Lower lobe of right lung (tissue), 2 donors: ENCODE measurements around the gene SPATA7. TPM values are rescaled to one million over a fixed set of nuclear protein-coding genes. Genes with fewer than 3 reads are reported as not detected.

Experiments used
- ATAC-seq, 2 donors: fragments of 200-7000 bp; cut with Tn5 transposase; one replicate each; pipeline ENCODE4 v1.9.1; 2020 to 2022; ENCODE audit warnings: mild to moderate bottlenecking in 2 of 2, moderate library complexity in 2 of 2
- DNase-seq: peaks from one replicate; pipeline ENCODE4 v3.0.0-alpha.2; 2020
- H3K27ac ChIP-seq: fragments of 200-600 bp; one replicate; pipeline ENCODE4 v1.8.0; 2022
- H3K27me3 ChIP-seq: fragments of 200-600 bp; one replicate; pipeline ENCODE4 v1.8.0; 2022; ENCODE audit warnings: low read depth
- H3K36me3 ChIP-seq: fragments of 200-600 bp; one replicate; pipeline ENCODE4 v1.8.0; 2022; ENCODE audit warnings: mild to moderate bottlenecking
- H3K4me1 ChIP-seq: fragments of 200-600 bp; one replicate; pipeline ENCODE4 v1.8.0; 2022
- H3K4me3 ChIP-seq: fragments of 200-600 bp; one replicate; pipeline ENCODE4 v1.8.0; 2022; ENCODE audit warnings: mild to moderate bottlenecking
- H3K9me3 ChIP-seq: fragments of 200-600 bp; one replicate; pipeline ENCODE4 v1.8.0; 2022
- intact Hi-C: fragments of 100-400 bp; cut with DNase I; formaldehyde crosslinking; loops from one replicate; pipeline ENCODE4 v1.11.0; 2022
- total RNA-seq: library from RNA; stranded (reverse); fragmentation: NEBNext Ultra II Directional; extraction: Animal tissue kit (Norgen Biotek cat#: 25700); gene quantifications from one replicate; pipeline ENCODE4 v1.2.1, GENCODE V29; 2021
- TF ChIP-seq, protein P1 (sequence below): fragments of 200-600 bp; IDR thresholded peaks from one replicate; pipeline ENCODE4 v1.8.0; 2022; ENCODE audit warnings: antibody characterized with exemption, mild to moderate bottlenecking
- donor health status: DM: no; HTN: yes; CAD: no; lungs with severe emphysema.

The SPATA7 gene
- total RNA-seq, 1 donor from 2014 or later: 12.4 TPM

DNA sequence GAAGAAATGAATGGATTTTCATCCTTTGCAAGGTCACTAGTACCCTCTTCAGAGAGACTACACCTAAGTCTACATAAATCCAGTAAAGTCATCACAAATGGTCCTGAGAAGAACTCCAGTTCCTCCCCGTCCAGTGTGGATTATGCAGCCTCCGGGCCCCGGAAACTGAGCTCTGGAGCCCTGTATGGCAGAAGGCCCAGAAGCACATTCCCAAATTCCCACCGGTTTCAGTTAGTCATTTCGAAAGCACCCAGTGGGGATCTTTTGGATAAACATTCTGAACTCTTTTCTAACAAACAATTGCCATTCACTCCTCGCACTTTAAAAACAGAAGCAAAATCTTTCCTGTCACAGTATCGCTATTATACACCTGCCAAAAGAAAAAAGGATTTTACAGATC lies 40.8 kb downstream of the SPATA7 start:
- H3K27me3 ChIP-seq: no peaks in the 10 kb centered on the region
- H3K27ac ChIP-seq: no peak overlapping the region
- no peak overlapping the region for H3K4me3 ChIP-seq
- ATAC-seq (no peak), DNase-seq (no peak)
- peaks cover 13% of the 10 kb centered on the region for H3K36me3 ChIP-seq
- TF ChIP-seq, protein P1, sequence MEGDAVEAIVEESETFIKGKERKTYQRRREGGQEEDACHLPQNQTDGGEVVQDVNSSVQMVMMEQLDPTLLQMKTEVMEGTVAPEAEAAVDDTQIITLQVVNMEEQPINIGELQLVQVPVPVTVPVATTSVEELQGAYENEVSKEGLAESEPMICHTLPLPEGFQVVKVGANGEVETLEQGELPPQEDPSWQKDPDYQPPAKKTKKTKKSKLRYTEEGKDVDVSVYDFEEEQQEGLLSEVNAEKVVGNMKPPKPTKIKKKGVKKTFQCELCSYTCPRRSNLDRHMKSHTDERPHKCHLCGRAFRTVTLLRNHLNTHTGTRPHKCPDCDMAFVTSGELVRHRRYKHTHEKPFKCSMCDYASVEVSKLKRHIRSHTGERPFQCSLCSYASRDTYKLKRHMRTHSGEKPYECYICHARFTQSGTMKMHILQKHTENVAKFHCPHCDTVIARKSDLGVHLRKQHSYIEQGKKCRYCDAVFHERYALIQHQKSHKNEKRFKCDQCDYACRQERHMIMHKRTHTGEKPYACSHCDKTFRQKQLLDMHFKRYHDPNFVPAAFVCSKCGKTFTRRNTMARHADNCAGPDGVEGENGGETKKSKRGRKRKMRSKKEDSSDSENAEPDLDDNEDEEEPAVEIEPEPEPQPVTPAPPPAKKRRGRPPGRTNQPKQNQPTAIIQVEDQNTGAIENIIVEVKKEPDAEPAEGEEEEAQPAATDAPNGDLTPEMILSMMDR: no peak
- no peaks in the 10 kb centered on the region for H3K9me3 ChIP-seq
- H3K4me1 ChIP-seq: no peaks in the 10 kb centered on the region
- intact Hi-C loops: no loop called here

DNA sequence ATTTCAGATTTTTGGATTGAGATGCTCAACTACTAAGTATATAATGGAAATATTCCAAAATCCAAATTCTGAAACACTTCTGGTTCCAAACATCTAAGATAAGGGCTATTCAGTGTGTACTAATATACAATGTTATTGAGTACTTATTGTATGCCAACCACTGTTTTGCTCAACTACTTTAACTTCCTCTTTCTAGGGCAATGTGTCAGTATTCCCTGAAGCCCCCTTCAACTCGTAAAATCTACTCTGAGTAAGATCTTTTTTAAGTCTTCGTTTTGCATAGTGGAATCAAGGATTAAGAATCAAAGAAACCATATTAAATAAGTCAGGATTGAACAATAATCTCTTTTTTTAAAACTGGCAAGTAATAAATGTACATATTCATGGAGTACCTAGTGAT lies 45.5 kb downstream of the SPATA7 start:
- no peak for ATAC-seq
- Histone ChIP-seq H3K4me1 (no peaks in the 10 kb centered on the region), H3K36me3 (peaks cover 13% of the 10 kb centered on the region), H3K27me3 (no peaks in the 10 kb centered on the region), H3K9me3 (no peaks in the 10 kb centered on the region), H3K4me3 (no peak overlapping the region), H3K27ac (no peak overlapping the region)
- TF ChIP-seq, protein P1: no peak
- DNase-seq: no peak
- intact Hi-C loops: no loop called here

DNA sequence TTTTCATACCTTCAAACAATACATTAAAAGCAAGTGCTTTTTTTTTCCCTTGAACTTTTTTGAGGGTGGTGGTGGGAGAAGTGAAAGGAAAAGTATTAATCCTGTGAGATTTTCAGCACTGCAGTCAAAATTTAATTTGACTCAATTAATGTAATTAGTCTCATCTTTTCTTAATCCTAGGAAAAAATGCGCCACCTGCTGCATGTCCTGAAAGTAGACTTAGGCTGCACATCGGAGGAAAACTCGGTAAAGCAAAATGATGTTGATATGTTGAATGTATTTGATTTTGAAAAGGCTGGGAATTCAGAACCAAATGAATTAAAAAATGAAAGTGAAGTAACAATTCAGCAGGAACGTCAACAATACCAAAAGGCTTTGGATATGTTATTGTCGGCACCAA lies 52.2 kb downstream of the SPATA7 start:
- Histone ChIP-seq H3K27me3 (no peaks in the 10 kb centered on the region), H3K9me3 (no peaks in the 10 kb centered on the region), H3K4me1 (no peaks in the 10 kb centered on the region), H3K27ac (no peak overlapping the region), H3K36me3 (peaks cover 30% of the 10 kb centered on the region), H3K4me3 (no peak overlapping the region)
- intact Hi-C loops: no loop called here
- ATAC-seq (no peak), DNase-seq (no peak)
- TF ChIP-seq, protein P1: no peak

DNA sequence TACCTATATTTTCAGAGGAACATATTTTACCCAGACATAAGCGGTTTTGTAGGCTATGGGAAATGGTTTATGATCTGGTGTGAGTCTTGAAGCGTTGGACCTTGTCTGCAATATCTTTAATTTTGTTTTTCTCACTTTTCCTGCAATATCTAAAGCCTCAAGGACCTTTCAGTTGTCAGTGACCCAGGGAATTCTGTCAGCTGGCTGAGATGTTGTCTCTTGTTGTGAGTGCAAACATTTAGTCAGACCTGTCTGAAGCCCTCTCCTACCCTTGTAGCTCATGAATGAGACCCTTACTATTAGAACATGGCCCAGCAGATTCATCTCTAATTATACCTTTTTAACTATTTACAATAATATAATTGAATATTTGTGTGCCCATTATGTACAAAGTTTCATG lies 53.6 kb downstream of the SPATA7 start:
- intact Hi-C loops: no loop called here
- H3K4me3 ChIP-seq: no peak overlapping the region
- no peak overlapping the region for H3K27ac ChIP-seq
- no peaks in the 10 kb centered on the region for H3K27me3 ChIP-seq
- H3K36me3 ChIP-seq: peaks cover 30% of the 10 kb centered on the region
- ATAC-seq (no peak), DNase-seq (no peak)
- no peaks in the 10 kb centered on the region for H3K4me1 ChIP-seq
- H3K9me3 ChIP-seq: no peaks in the 10 kb centered on the region
- TF ChIP-seq, protein P1: no peak

DNA sequence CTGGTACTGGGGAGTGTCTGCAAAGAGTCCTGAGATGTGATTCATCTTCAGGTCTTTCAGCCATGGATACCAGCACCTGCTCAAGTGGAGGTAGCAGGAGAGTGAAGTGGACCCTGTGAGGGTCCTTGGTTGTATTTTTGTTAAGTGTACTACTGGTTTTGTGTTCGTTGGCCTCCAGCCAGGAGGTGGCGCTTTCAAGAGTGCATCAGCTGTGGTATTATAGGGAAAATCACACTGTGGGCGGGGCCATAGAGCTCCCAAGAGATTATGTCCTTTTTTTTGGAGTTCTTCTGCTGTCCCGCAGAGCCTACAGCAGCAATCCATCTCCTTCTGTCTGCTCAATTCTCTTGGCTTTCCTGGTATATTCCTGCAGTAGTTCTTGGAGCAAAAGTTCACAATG lies 66.8 kb downstream of the SPATA7 start:
- H3K9me3 ChIP-seq: no peaks in the 10 kb centered on the region
- intact Hi-C loops: no loop called here
- no peak overlapping the region for H3K4me3 ChIP-seq
- DNase-seq (no peak), ATAC-seq (no peak)
- no peaks in the 10 kb centered on the region for H3K27me3 ChIP-seq
- H3K36me3 ChIP-seq: peaks cover 10% of the 10 kb centered on the region
- TF ChIP-seq, protein P1: no peak
- no peaks in the 10 kb centered on the region for H3K4me1 ChIP-seq
- no peak overlapping the region for H3K27ac ChIP-seq

DNA sequence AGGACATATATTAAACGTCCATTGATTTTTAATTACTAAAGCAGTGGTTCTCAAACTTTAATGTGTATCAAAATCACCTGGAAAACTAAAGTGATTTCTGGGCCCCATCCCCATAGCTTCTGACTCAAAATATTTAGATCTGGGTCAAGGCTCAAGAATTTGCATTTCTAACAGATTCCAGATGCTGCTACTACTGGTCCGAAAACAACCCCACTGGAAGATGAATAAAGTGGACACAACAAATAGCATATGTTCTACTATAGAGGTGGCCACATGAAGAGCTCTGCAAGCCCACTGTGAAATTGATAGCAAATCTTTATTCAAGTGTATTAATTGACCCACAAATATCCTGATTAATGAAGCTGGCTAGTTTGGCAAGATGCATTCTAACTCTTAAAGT lies 69.4 kb downstream of the SPATA7 start:
- Histone ChIP-seq H3K4me3 (no peak overlapping the region), H3K36me3 (peaks cover 10% of the 10 kb centered on the region), H3K9me3 (no peaks in the 10 kb centered on the region), H3K27me3 (no peaks in the 10 kb centered on the region), H3K27ac (no peak overlapping the region), H3K4me1 (no peaks in the 10 kb centered on the region)
- ATAC-seq: no peak
- intact Hi-C loops: no loop called here
- TF ChIP-seq, protein P1: no peak
- DNase-seq: no peak
